KOPT-K1 (cell line): ENCODE data around the gene ZNF649.
"Not testable (repeated sequence)": the region's sequence is repeated elsewhere in the genome, so short reads cannot be mapped to it uniquely, and the experiment has no call there.

ENCODE experiments used
- H3K27ac ChIP-seq: fragments of 200-600 bp; sonication (generic); 2 replicates; pipeline ENCODE4 v1.5.1; 2016; ENCODE audit warnings: antibody characterized with exemption, mild to moderate bottlenecking, low read depth, low read length; ENCODE audit not compliant: poor library complexity, severe bottlenecking
- H3K36me3 ChIP-seq: fragments of 200-600 bp; sonication (generic); 2 replicates; pipeline ENCODE4 v1.5.1; 2017; ENCODE audit warnings: antibody characterized with exemption, mild to moderate bottlenecking, low read length, moderate library complexity; ENCODE audit not compliant: insufficient read depth
- H3K9me3 ChIP-seq: fragments of 200-600 bp; sonication (generic); 2 replicates; pipeline ENCODE4 v1.5.1; 2017; ENCODE audit warnings: antibody characterized with exemption, low read length, mild to moderate bottlenecking; ENCODE audit not compliant: insufficient read depth, poor library complexity, severe bottlenecking

ZNF649 gene

DNA sequence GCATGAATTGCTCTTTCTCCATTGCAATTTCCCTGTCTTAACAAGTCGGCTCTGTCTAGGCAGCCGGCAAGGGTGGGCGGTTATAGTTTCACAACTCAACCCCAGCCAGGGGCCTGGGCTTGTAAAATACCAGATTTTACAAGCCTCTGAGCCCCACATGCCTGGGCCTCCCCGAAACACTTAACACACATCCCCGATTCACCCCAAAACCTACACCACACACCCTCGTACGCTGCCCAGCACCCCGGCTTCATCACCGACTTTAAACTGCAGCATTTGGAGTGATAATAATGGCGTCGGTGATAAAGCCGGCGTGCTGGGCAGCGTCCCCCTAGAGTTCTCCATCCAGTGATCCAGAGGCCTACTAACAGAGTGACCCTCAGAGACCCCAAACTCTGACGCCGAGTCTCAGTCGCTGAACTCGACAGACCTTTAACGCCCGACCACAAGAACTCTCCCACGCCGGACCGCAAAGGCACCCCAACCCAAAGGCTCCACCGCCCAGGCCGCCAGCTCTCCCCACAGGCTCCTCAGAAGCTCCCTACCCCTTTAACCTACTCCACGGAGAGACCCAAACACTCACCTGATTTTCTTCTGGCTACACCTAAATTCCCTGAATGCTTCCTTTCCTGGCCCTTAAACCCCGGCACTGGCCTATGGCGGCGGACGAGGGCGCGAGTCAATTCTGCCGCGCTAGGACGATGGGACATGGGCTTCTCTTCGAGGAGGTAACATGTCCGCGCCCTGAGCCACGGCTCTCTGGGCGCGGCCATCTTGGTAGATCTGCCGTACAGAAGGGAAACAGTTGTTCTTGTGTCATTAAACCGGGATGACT lies at the start of gene ZNF649:
TSS of gene ZNF649 (minus strand) at position 687 of the 835 bp plus-strand sequence. CDS start 4,910 bp downstream, outside the sequence.
- Histone ChIP-seq H3K9me3 (peaks cover 45% of the 10 kb centered on the region), H3K27ac (no peak within 1 kb of the TSS), H3K36me3 (no peaks in the 10 kb centered on the region)

DNA sequence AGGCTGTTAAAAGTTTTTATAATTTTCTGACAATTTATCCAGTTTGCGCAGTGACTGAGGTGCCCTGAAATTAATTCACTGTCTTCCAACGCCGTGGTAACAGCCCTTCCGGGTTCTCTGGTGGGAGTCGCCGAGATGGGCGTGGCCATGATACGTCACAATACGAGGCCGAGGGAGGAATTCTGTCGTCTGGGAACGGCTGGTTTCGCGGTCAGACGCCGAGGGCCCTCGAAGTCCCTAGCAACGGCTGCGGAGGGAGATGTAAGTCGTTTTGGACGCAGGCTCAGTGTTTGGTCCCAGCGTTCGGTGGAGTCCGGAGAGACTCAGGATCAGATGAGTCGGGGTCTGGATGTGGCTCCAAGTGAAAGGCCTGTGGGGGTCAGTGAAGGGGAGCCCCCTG lies 44.2 kb upstream of the ZNF649 start:
- Histone ChIP-seq H3K9me3 (peaks cover 88% of the 10 kb centered on the region), H3K36me3 (peaks cover 21% of the 10 kb centered on the region), H3K27ac (no peak overlapping the region)

DNA sequence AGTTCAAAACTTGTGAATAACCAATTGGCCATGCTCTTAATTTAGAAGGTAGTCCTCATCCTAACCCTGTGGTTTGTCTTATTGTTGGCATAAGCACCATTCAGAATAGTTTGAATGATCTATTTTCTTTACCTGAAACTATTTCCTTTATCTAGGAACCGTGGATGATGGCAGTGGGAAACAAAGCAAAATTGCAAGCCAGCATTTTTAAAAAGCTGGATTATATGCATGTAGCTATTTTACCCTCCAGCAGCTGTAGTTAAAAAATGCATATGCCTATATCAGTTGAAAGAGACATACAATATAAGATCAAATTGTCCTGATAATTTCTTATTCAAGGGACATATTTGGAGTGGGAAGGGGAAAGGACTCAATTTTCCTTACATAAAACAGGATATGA lies 41.8 kb upstream of the ZNF649 start:
- Histone ChIP-seq H3K9me3 (peaks cover 98% of the 10 kb centered on the region), H3K27ac (no peak overlapping the region), H3K36me3 (peaks cover 45% of the 10 kb centered on the region)

DNA sequence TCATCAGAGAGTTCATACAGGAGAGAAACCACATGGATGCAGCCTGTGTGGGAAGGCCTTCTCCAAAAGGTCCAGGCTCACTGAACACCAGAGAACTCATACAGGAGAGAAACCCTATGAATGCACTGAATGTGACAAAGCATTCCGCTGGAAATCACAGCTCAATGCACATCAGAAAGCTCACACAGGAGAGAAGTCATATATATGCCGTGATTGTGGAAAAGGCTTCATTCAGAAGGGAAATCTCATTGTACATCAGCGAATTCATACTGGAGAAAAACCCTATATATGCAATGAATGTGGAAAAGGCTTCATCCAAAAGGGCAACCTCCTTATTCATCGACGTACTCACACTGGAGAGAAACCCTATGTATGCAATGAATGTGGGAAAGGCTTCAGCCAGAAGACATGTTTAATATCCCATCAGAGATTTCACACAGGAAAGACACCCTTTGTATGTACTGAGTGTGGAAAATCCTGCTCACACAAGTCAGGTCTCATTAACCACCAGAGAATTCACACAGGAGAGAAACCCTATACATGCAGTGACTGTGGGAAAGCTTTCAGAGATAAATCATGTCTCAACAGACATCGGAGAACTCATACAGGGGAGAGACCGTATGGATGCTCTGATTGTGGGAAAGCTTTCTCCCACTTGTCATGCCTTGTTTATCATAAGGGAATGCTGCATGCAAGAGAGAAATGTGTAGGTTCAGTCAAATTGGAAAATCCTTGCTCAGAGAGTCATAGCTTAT lies 40.2 kb upstream of the ZNF649 start:
- Histone ChIP-seq H3K36me3 (peaks cover 61% of the 10 kb centered on the region), H3K9me3 (peaks cover 99% of the 10 kb centered on the region)

DNA sequence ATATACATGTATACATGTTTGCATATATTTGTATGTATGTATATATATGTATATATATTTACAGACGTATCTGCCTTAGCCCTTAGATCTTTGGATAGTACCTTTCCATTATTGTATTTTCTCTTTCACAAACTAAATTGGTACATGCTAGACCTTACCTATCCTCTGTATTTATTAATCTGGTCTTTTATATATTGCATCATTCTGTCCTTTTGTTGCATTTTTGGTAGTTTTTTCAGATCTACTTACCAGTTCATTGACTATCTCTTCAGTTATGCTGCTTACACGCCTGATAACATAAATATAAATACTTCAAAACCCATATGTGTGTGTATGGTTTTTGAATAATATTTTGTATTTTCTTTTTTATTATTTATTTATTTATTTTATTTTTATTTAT lies 34.1 kb upstream of the ZNF649 start:
- peaks cover 97% of the 10 kb centered on the region for H3K9me3 ChIP-seq
- no peak overlapping the region for H3K27ac ChIP-seq
- H3K36me3 ChIP-seq, result peaks cover 99% of the 10 kb centered on the region

More for the DNA sequence above, 40.2 kb upstream of the ZNF649 start:
- H3K27ac ChIP-seq, result no peak overlapping the region

DNA sequence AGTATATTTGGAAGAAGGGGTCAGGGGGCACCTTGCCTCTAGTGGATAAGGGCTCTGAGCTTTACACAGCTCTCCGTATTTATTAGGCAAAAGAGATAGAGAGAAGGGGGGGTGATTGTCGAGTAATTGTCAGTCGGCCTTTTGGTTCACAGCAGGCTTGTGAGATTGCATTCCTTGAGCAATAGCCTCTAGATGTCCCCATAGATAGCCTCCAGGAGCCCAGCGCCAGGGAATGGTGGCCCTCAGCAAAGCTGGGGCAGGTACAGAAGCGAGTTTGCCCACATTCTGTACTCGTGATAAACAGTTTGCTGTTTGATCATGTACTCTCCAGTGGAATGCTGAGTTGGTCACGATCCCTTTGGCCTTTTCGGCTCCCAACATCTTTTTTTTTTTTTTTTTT lies 27.1 kb upstream of the ZNF649 start:
- Histone ChIP-seq H3K27ac (no peak overlapping the region), H3K9me3 (peaks cover 63% of the 10 kb centered on the region), H3K36me3 (peaks cover 73% of the 10 kb centered on the region)

DNA sequence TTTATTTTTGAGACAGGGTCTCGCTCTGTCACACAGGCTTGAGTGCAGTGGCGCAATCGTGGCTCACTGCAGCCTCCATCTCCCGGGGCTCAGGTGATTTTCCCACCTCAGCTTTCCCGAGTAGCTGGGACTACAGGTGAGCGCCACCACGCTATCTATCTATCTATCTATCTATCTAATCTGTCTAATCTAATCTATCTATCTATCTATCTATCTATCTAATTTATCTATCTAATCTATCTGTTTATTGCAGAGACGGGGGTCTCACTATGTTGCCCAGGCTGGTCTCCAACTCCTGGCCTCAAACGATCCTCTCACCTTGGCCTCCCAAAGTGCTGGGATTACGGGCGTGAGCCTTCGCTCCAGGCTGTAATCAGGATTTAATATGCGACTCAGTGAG lies 23.0 kb upstream of the ZNF649 start:
- peak overlapping the region; percentile 79 for H3K27ac ChIP-seq
- H3K36me3 ChIP-seq, result peaks cover 34% of the 10 kb centered on the region
- peaks cover 56% of the 10 kb centered on the region for H3K9me3 ChIP-seq

DNA sequence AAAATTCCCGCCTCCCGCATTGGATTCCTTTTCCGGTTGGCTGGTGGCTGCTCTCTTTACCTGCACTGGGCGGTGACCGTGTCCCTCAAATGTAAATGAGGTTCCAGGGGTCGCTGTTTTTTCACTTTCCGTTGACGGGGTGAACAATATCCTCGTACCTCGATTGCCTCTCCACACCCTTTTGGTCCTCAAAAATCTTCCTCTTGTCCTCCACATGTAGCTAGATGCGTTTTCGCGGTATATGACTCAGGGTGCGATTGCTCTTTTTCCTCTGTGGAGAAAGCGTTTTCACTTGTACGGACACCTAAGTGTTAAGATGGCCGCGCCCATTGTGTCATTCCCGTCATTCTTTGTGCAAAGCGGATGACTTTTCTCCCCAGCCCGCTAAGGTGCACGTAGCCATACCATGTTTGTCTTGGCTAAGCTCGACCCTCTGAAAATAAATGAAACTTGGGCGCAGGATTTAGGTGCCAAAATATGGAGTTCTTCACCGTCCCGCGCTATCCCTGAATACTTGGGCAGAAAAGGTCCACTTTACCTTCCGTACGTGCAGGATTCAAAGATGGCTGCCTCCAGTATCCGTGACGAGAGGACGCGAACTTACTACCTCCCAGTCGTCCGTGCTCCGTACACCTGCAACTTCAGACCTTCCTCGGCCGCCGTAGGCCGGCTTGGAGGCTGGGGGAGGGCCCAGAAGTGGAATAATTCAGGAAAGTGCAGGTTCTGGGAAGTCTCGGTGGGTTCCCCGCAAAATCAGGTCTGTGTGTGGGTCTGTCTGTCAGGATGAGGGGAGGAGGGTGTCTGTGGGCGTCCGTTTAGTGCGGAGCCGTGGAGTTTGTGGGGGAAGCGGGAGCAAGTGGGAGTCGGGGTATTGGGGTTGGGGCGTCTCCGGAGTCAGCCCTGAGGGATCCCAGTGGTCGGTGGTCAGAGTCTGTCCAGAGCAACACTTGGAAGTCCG lies 22.2 kb upstream of the ZNF649 start, which contains the start of gene ZNF613:
TSS of gene ZNF613 (plus strand) at position 689 of the 958 bp plus-strand sequence. CDS start 8,749 bp downstream, outside the sequence.
- H3K27ac ChIP-seq, result peak within 1 kb of the TSS; percentile 79
- peaks cover 56% of the 10 kb centered on the region for H3K9me3 ChIP-seq
- H3K36me3 ChIP-seq, result peaks cover 26% of the 10 kb centered on the region

DNA sequence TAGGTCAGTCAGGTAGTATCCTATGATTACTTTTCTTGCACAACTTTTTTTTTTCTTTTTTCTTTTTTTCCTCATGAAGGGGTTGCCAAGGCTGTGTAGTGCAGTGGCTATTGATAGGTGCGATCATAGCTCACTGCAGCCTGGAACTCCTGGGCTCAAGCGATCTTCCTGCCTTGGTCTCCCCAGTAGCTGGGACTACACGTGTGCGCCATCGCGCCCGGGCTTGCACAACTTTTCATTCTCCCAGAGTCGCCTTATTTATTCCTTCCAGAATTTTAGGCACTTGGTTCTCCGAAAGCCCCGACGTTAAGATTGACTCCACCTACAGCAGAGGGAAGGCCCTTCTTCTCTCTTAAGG lies 21.6 kb upstream of the ZNF649 start:
- H3K27ac ChIP-seq, result no peak overlapping the region
- H3K9me3 ChIP-seq, result peaks cover 57% of the 10 kb centered on the region
- peaks cover 19% of the 10 kb centered on the region for H3K36me3 ChIP-seq

DNA sequence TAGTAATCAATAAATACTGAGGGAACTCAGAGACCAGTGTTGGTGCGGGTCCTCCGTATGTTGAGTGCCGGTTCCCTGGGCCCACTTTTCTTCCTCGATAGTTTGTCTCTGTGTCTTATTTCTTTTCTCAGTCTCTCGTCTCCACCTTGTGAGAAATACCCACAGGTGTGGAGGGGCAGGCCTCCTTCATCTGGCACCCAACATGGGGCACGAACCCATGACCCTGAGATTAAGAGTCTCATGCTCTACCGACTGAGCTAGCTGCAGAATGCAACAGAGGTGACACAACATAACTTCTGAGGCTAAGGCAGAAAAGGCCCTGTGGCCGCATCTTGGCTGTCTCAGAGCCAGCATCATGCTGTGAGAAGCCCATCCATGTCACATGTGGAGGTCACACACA lies 17.1 kb upstream of the ZNF649 start:
- Histone ChIP-seq H3K27ac (no peak overlapping the region), H3K36me3 (no peaks in the 10 kb centered on the region), H3K9me3 (peaks cover 90% of the 10 kb centered on the region)

DNA sequence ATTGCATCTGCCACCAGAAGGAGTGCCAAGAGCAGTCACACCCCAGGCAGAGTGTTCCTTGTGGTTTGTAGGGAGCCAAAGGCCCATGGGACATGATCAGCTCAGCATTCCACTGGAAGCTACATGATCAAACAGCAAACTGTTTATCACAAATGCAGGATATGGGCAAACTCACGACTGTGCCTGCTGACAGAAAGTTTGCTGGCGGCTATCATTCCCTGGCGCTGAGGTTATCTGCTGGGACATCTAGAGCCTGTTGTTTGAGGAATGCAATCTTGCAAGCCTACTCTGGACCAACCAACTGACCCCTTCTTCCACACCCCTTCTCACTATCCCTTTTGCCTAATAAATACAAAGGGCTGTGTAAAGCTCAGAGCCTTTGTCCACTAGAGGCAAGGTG lies 14.8 kb upstream of the ZNF649 start:
- H3K9me3 ChIP-seq, result peaks cover 92% of the 10 kb centered on the region
- H3K36me3 ChIP-seq, result no peaks in the 10 kb centered on the region
- no peak overlapping the region for H3K27ac ChIP-seq

DNA sequence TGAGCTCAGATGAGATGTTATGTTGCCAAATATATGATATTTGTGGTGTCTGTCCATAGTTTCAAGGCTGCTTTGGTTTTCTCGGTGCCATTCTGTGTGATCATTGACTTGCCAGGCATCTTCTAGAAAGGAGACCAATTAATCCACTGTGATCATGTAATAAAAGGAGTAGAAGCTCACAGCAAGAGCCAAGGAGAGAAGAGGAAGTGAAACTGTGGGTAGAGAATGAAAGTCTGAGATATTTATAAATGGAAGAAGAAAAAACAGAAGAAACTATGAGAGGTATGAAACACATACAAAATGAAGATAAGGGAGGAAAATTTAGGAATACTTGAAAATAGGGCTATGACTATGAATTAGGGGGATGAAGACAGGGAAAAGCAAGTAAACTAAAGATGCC lies 11.3 kb upstream of the ZNF649 start:
- Histone ChIP-seq H3K9me3 (peaks cover 86% of the 10 kb centered on the region), H3K36me3 (no peaks in the 10 kb centered on the region), H3K27ac (no peak overlapping the region)

DNA sequence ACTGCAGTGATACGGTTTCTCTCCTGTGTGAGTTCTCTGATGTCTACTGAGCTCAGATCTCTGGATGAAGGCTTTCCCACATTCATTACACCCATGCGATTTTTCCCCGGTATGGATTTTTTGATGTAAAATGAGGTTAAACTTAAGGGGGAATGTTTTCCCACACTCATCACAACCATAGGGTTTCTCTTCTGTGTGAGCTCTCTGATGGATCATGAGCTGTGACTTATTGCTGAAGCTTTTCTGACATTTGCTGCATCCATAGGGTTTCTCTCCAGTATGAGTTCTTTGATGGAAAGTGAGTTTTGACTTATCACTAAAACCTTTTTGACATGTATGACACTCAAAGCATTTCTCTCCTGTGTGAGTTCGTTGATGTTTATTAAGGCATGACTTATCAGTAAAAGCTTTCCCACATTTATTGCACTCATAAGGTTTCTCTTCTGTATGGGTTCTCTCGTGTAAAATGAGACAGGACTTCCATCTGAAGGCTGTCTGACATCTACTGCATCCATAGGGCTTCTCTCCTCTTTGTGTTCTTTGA lies 10.6 kb upstream of the ZNF649 start:
- Histone ChIP-seq H3K27ac (no peak overlapping the region), H3K36me3 (no peaks in the 10 kb centered on the region), H3K9me3 (peaks cover 78% of the 10 kb centered on the region)

DNA sequence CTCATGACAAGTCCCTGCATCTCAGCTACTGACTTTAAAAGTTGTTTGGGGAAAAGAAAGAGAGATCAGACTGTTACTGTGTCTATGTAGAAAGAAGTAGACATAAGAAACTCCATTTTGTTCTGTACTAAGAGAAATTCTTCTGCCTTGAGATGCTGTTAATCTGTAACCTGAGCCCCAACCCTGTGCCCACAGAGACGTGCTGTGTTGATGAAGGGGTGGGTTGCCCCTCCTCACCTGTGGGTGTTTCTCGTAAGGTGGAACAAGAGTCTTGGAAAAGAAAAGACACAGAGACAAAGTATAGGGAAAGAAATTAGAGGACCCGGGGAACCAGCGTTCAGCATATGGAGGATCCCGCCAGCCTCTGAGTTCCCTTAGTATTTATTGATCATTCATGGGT lies 3.2 kb upstream of the ZNF649 start:
- H3K27ac ChIP-seq, H3K36me3 ChIP-seq: not testable (repeated sequence)
- peaks cover 36% of the 10 kb centered on the region for H3K9me3 ChIP-seq
